ENCODE data around the gene KAZALD1. TPM values are rescaled to one million over a fixed set of nuclear protein-coding genes. Genes with fewer than 3 reads are reported as not detected.

The KAZALD1 gene
- total and polyA plus RNA-seq, 10 of the 15 experiments (the other 5 are each of a cell fraction or from before 2014, with no cell fraction given) = 0.10 to 4.3 (median 1.9) TPM

GRCh38 chr10:101071267-101071884, 9.6 kb downstream of the KAZALD1 start:
- H2AFZ ChIP-seq (ENCODE audit: control insufficient read depth, low read depth, low read length) = no peak overlapping the region
- POLR2A ChIA-PET = interaction anchor here (0.6 to 1.4 kb wide), 3 partner anchors 10 to 330 kb away, joined by 3 to 8 read pairs (median 6); partner anchors contain the start of gene KAZALD1
- TF ChIP-seq SP1 (IDR thresholded peaks at IDR 0.05; ENCODE audit: low read depth, low read length) (no peak), EP300 (IDR thresholded peaks at IDR 0.05; ENCODE audit: borderline replicate concordance in 1 of 2, control insufficient read depth in 1 of 2, low read depth in 2 of 2, low read length in 2 of 2) (no peak), BACH1 (IDR thresholded peaks at IDR 0.05; ENCODE audit: borderline replicate concordance) (no peak), BRCA1 (IDR thresholded peaks at IDR 0.05; ENCODE audit: low read depth, low read length) (no peak), KLF5 (IDR thresholded peaks at IDR 0.05; ENCODE audit: partially characterized antibody) (no peak), ATF3 (IDR thresholded peaks at IDR 0.05; ENCODE audit: borderline replicate concordance, extremely low read depth, low read depth, low read length) (no peak), SMAD5 (IDR thresholded peaks at IDR 0.05; ENCODE audit: low read depth) (no peak), RUNX3 (IDR thresholded peaks at IDR 0.05; ENCODE audit: low read length) (no peak), RELA (IDR thresholded peaks at IDR 0.05; ENCODE audit: borderline replicate concordance, partially characterized antibody) (no peak), MYB (IDR thresholded peaks at IDR 0.05; ENCODE audit: borderline replicate concordance, low read depth, low read length) (no peak), BMI1 (IDR thresholded peaks at IDR 0.05; ENCODE audit: borderline replicate concordance) (no peak), CHD1 (IDR thresholded peaks at IDR 0.05; ENCODE audit: low read depth, low read length) (no peak), SMC3 (IDR thresholded peaks at IDR 0.05; ENCODE audit: borderline replicate concordance, low read length) (no peak)
- TF ChIP-seq, protein P1, sequence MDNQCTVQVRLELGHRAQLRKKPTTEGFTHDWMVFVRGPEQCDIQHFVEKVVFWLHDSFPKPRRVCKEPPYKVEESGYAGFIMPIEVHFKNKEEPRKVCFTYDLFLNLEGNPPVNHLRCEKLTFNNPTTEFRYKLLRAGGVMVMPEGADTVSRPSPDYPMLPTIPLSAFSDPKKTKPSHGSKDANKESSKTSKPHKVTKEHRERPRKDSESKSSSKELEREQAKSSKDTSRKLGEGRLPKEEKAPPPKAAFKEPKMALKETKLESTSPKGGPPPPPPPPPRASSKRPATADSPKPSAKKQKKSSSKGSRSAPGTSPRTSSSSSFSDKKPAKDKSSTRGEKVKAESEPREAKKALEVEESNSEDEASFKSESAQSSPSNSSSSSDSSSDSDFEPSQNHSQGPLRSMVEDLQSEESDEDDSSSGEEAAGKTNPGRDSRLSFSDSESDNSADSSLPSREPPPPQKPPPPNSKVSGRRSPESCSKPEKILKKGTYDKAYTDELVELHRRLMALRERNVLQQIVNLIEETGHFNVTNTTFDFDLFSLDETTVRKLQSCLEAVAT (IDR thresholded peaks at IDR 0.05) = peak; percentile 51; the same call in 1 of the 2 replicates
- TF ChIP-seq, protein P2, sequence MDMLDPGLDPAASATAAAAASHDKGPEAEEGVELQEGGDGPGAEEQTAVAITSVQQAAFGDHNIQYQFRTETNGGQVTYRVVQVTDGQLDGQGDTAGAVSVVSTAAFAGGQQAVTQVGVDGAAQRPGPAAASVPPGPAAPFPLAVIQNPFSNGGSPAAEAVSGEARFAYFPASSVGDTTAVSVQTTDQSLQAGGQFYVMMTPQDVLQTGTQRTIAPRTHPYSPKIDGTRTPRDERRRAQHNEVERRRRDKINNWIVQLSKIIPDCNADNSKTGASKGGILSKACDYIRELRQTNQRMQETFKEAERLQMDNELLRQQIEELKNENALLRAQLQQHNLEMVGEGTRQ (IDR thresholded peaks at IDR 0.05; ENCODE audit: borderline replicate concordance, low read depth, low read length) = no peak
- TF ChIP-seq, protein P3, sequence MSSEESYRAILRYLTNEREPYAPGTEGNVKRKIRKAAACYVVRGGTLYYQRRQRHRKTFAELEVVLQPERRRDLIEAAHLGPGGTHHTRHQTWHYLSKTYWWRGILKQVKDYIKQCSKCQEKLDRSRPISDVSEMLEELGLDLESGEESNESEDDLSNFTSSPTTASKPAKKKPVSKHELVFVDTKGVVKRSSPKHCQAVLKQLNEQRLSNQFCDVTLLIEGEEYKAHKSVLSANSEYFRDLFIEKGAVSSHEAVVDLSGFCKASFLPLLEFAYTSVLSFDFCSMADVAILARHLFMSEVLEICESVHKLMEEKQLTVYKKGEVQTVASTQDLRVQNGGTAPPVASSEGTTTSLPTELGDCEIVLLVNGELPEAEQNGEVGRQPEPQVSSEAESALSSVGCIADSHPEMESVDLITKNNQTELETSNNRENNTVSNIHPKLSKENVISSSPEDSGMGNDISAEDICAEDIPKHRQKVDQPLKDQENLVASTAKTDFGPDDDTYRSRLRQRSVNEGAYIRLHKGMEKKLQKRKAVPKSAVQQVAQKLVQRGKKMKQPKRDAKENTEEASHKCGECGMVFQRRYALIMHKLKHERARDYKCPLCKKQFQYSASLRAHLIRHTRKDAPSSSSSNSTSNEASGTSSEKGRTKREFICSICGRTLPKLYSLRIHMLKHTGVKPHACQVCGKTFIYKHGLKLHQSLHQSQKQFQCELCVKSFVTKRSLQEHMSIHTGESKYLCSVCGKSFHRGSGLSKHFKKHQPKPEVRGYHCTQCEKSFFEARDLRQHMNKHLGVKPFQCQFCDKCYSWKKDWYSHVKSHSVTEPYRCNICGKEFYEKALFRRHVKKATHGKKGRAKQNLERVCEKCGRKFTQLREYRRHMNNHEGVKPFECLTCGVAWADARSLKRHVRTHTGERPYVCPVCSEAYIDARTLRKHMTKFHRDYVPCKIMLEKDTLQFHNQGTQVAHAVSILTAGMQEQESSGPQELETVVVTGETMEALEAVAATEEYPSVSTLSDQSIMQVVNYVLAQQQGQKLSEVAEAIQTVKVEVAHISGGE (CRISPR knock-in tag; IDR thresholded peaks at IDR 0.05) = no peak

More at GRCh38 chr10:101071267-101071884, 9.6 kb downstream of the KAZALD1 start:
- peaks cover 0 to 5% of the 10 kb centered on the region in 2 experiments; a peak in 3 of 4 replicates for H3K27me3 ChIP-seq (replicated peaks in 1 of 2; ENCODE audit: control insufficient read depth in 2 of 2, insufficient read depth in 2 of 2, low read length in 1 of 2)
- no peak overlapping the region for H3K9ac ChIP-seq (ENCODE audit: control insufficient read depth, insufficient read depth, low read length)
- H3K4me2 ChIP-seq (ENCODE audit: control insufficient read depth, insufficient read depth) = no peak overlapping the region
- BruUV-seq (replicated peaks) = no TSS peak
- ChIA-PET RAD21 (ENCODE audit: unreplicated experiment) (interaction anchor here (0.6 to 1.4 kb wide), 9 partner anchors 12 to 639 kb away, joined by 3 to 7 read pairs (median 4); no protein-coding TSS in a partner anchor), CTCF (interaction anchor here (1.0 to 23.4 kb wide), 4 partner anchors 22 to 57 kb away, joined by 3 to 885 read pairs (median 4); partner anchors contain the start of gene KAZALD1), SMC1A (ENCODE audit: uncharacterized antibody, unreplicated experiment) (interaction anchor here (0.7 to 1.9 kb wide), 5 partner anchors 11 to 115 kb away, joined by 3 to 8 read pairs (median 3); partner anchors contain the start of gene KAZALD1)
- intact Hi-C loops (cut with micrococcal nuclease; ENCODE audit: unreplicated experiment) (no loop called here), in situ Hi-C loops (cut with MboI) (no loop called here)
- ATAC-seq (peak; percentile 43), DNase-seq (ENCODE audit: low read depth, low spot score) (peak; percentile 34), FAIRE-seq (no peak)
- H3K9me3 ChIP-seq (replicated peaks; ENCODE audit: control insufficient read depth, insufficient read depth, low read length) = no peaks in the 10 kb centered on the region
- no peak overlapping the region for H3K4me3 ChIP-seq
- H3K4me1 ChIP-seq (ENCODE audit: control insufficient read depth, insufficient read depth, low read length) = peaks cover 24% of the 10 kb centered on the region
- no peaks in the 10 kb centered on the region for H3K36me3 ChIP-seq (ENCODE audit: control insufficient read depth in 2 of 2, insufficient read depth in 2 of 2, low read length in 1 of 2)
- WGBS (ENCODE audit: insufficient coverage, insufficient replicate concordance, low lambda C conversion rate, missing lambda C conversion rate) = 21% methylated on average over 5 of the region's 6 CpGs
- no peaks in the 10 kb centered on the region for H3K79me2 ChIP-seq (ENCODE audit: control insufficient read depth, insufficient read depth, low read length)
- no peaks in the 10 kb centered on the region for H4K20me1 ChIP-seq (ENCODE audit: control insufficient read depth, insufficient read depth)
- no peak overlapping the region for H3K27ac ChIP-seq (ENCODE audit: control insufficient read depth, insufficient read depth)

Data from GM12878 (cell line).